GM12891 (cell line): Measurements from ENCODE around the gene ADAM10.

Experiments
- DNase-seq: peaks from one replicate; pipeline ENCODE4 v3.0.0; 2011; ENCODE audit warnings: low spot score; ENCODE audit not compliant: insufficient read length
- FAIRE-seq: peaks from 2 replicates; lab custom pipeline; 2011; peaks lifted over from hg19 to GRCh38; lab: Jason Lieb, UNC
- PAX5 ChIP-seq: IDR thresholded peaks from 2 replicates; pipeline ENCODE4 v1.6.1; 2011; ENCODE audit warnings: low read length, moderate library complexity, mild to moderate bottlenecking; ENCODE audit not compliant: insufficient read depth, severe bottlenecking
- POLR2A ChIP-seq: IDR thresholded peaks from 2 replicates; pipeline ENCODE4 v1.6.1; 2011; ENCODE audit warnings: low read depth, low read length, control low read depth
- POLR2AphosphoS5 ChIP-seq: IDR thresholded peaks from 2 replicates; pipeline ENCODE4 v1.6.1; 2011; ENCODE audit warnings: low read depth, low read length, control low read depth
- POU2F2 ChIP-seq: IDR thresholded peaks from 2 replicates; pipeline ENCODE4 v1.6.1; 2011; ENCODE audit warnings: low read depth, mild to moderate bottlenecking, control low read depth, low read length, moderate library complexity
- SPI1 ChIP-seq: IDR thresholded peaks from 2 replicates; pipeline ENCODE4 v1.6.1; 2011; ENCODE audit warnings: low read depth, low read length, control low read depth
- TAF1 ChIP-seq: IDR thresholded peaks from 2 replicates; pipeline ENCODE4 v1.6.1; 2011; ENCODE audit warnings: low read depth, low read length, control low read depth

The ADAM10 gene

GRCh38 chr15:58553365-58553918, 196.1 kb downstream of the ADAM10 start:
- no peak for FAIRE-seq
- no peak for DNase-seq
- TF ChIP-seq SPI1, result no peak

DNA sequence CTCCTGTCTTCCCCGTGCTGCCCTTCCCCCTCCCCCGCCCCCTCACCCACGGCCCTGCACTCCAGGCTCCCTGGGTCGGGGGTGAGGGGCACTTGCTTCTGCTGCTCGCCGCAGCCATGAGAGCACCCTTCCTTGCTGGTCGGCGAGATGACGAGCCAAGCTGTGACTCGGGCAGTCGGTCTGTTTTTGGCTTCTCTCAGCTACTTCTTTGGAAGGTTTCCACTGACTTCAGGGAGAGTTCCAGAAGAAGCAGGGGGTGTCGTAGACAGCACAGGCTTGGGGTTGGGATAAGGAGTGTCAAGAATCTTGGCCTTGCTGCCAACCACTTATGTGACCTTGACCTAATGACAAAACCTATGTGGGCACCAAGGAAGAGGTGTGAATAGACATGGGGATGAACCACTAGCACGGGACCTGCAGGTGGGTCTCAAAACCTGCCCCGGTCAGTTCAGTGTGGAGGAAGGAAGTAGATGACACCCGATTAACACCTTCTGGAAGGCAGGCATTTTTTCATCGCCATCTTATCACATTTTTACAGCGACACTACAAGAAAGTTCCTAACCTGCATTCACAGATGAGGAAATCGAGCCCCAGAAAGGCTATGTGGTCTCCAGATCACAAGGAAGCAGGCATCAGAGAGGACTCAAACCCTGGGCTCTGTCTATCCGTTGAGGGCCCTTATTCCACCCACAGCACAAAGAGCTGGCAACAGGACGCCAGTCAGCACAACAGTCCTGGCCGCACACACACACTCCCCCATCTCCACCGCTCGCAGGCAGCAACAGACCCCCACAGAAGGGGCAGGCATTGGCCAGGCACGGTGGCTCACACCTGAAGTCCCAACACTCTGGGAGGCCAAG, 196.8 kb downstream of the ADAM10 start:
- FAIRE-seq, result no peak
- TF ChIP-seq PAX5, result no peak
- no peak for TF ChIP-seq POU2F2
- TF ChIP-seq POLR2A, result no peak
- no peak for TF ChIP-seq SPI1
- no peak for TF ChIP-seq TAF1
- no peak for TF ChIP-seq POLR2AphosphoS5
- no peak for DNase-seq

GRCh38 chr15:58551764-58552504, 197.6 kb downstream of the ADAM10 start:
- FAIRE-seq, result peak; percentile 62
- no peak for TF ChIP-seq SPI1
- no peak for TF ChIP-seq PAX5
- no peak for TF ChIP-seq POLR2AphosphoS5
- TF ChIP-seq POLR2A, result no peak
- no peak for TF ChIP-seq POU2F2
- DNase-seq, result no peak

DNA sequence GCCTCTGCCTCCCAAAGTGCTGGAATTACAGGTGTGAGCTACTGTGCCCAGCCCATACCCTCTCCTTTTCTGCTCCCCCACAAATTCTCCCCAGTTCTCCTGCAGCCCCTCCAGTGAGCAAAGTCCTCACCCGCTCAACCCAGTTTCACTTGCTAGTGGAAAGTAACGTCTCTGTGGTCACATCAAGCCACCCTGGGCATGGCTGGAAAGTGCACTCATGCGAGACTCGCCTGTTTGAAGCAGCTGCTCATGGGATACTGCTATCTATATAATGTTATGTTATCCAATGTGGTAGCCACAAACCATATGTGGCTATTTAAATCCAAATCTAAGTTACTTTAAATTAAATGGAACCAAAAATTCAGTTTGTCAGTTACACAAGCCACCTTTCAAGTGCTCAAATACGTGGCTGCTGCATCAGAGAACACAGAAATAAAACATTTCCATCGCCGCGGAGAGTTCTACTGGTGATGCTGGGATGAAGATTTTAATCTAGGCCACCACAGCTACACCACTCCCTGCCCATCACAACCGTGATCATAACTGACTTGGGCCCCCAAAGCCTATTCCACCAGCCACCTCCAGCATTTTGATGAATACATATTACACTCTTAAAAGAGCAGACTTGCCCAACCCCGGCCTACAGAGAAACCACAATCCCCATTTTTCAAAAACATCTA, 198.3 kb downstream of the ADAM10 start:
- DNase-seq (no peak), FAIRE-seq (peak; percentile 80)
- TF ChIP-seq PAX5 (peak; percentile 72), POLR2A (no peak)

DNA sequence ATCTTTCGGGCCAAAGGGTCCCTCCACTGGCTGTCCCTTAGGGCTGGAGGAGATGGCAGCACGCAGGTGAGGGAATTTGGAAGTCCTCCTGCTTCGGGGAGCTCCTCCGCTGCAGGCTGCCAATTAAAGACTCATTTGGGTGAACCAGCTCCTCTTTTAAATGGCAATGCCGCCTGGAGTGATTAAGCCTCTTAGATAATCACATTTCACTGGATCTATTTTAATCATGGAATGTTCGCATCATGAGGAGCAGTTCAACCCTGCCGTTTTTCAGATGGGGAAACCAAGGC, 199.8 kb downstream of the ADAM10 start:
- no peak for TF ChIP-seq SPI1
- TF ChIP-seq POLR2A, result no peak
- no peak for TF ChIP-seq POLR2AphosphoS5
- no peak for TF ChIP-seq PAX5
- TF ChIP-seq TAF1, result no peak
- DNase-seq, result no peak
- FAIRE-seq, result no peak

GRCh38 chr15:58549013-58549784, 200.3 kb downstream of the ADAM10 start:
- TF ChIP-seq POLR2AphosphoS5 (no peak), TAF1 (no peak), POLR2A (no peak), PAX5 (no peak), POU2F2 (no peak), SPI1 (no peak)
- FAIRE-seq (peak; percentile 20), DNase-seq (no peak)

- FAIRE-seq (no peak), DNase-seq (no peak)
- TF ChIP-seq POLR2AphosphoS5 (no peak), PAX5 (no peak)
These were observed 201.0 kb downstream of the ADAM10 start for GRCh38 chr15:58548308-58549012.

GRCh38 chr15:58547628-58548307, 201.7 kb downstream of the ADAM10 start:
- DNase-seq (no peak), FAIRE-seq (no peak)
- TF ChIP-seq POLR2AphosphoS5 (no peak), POU2F2 (no peak), POLR2A (no peak), PAX5 (no peak), SPI1 (no peak)

DNA sequence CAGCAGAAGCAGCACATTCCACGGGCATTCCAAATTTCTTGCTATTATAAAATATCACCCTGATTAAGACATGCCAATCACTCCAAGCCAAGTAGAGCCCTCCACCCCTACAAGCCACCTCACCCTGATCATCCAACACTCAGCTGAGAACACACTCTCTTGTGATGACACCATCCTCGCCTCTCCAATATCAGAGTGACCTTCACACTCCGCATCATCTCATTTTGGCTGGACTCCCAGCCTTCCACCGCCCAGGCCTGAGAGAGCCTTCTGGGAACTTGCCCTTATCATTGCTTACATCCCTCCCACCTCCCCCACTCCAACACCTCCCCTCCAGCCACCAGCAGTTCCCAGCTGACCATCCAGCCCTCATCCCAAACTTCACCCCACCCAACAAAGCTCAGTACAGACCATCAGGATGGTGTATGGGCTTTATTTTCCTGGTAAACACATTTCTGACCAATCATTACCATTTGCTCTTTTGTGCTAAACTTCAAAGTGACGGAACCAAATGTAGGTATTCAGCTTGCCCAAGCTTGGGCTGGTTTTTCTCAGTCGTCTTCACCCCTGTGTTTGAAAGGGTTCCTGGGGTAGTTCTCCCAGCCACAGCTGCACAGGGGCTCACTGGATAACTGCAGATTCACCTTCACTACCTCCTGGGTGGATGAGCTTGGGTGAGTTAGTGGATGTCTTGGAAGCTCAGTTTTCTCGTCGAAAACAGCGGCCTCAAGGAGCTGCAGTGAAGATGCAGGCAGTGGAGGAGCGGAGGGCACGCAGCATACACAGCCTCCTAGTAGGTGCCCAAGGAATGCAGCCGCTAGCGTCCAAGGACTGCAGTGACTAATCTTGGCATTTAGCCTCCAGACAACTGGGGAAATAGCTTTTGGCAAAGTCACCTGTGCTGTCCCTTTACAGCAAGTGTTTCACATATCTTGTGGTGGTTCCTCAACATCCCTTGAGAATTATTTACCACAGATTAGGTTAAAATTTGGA, 202.6 kb downstream of the ADAM10 start:
- DNase-seq (no peak), FAIRE-seq (no peak)
- TF ChIP-seq POLR2A (no peak), POLR2AphosphoS5 (no peak), POU2F2 (no peak), SPI1 (no peak), PAX5 (no peak), TAF1 (no peak)
